Measurements from ENCODE around the gene PDE1C.
"Not testable (repeated sequence)": the region's sequence is repeated elsewhere in the genome, so short reads cannot be mapped to it uniquely, and the experiment has no call there.

Gene PDE1C

DNA sequence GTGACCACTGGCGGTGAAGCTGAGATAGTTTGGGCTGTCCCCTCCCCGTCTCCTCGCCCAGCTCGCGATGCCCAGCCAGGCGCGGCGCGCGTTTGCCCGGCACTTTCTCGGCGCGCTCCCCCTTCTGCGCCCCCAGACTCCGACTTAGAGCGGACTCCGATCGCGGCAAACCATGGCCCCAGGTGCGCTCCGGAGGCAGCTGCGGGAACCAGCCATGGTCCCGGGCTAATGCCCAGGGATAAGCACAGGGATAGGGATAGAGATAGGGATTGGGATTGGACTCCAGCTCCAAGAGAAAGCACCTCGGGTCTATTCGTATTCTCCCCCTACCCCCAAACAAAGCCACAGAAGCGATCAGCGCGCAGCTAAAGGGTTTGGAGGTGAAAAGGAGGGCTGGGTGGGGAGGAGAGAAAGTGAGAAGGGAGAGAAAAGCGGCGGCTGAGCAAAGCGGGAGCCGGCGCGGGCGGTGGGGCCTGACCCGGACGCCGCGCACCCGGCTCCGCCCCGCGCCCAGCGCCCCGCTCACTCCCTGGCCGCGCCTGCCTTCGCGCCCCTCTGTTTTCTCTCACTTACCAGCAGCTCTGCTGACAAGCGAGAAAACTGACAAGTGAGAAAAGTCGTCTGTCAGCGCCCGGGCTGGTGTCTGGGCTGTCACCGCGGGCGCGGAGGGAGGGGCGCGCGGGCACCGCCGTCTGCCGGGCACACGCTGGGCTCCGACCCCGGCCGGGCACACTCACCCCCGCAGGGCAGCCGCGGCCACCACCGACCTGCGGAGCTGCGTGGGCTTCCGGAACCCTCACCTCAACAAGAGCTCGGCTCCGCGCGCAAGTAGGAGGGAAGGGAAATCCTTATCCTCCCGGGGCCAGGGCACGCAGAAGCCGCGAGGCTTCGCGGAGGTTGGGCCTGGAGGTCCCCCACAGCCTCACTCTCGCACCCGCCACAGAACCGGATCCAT lies at the start of gene PDE1C:
PDE1C (minus strand) TSS at position 2 of the 955 bp plus-strand sequence.
- DNase-seq (ENCODE audit: low read depth, low spot score), result peak; percentile 75

- no peak for DNase-seq (ENCODE audit: low read depth, low spot score)
Measured at GRCh38 chr7:32119790-32120196, 49.6 kb upstream of the PDE1C start.

DNA sequence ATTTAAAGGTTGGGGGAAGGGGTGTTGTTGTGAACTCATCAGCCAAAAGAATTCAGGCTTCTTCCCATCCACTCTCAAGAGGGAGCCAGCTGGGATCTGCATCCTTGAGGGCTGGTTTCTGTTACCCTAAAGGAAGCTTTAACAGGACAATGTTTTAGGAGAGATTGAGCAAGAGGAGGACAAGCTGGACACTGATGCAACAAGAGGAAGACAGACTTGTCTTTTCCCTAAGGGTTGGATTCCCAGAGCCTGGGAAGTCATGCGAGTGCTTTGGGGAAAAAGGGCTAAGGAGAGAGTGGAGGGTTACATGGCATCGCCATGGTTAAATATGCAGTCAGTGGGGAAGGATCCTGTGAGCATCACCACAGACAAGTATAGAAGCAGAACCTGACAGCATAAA lies 47.6 kb upstream of the PDE1C start:
- no peak for DNase-seq (ENCODE audit: low read depth, low spot score)

GRCh38 chr7:32116436-32116835 lies 46.2 kb upstream of the PDE1C start:
- no peak for DNase-seq (ENCODE audit: low read depth, low spot score)

GRCh38 chr7:32115831-32116230 lies 45.6 kb upstream of the PDE1C start:
- DNase-seq (ENCODE audit: low read depth, low spot score), result peak; percentile 90

- peak; percentile 35 for DNase-seq (ENCODE audit: low read depth, low spot score)
Measured at GRCh38 chr7:32108651-32109050, 38.4 kb upstream of the PDE1C start.

- DNase-seq (ENCODE audit: low read depth, low spot score), result no peak
Measured at GRCh38 chr7:32104766-32105165, 34.6 kb upstream of the PDE1C start.

DNA sequence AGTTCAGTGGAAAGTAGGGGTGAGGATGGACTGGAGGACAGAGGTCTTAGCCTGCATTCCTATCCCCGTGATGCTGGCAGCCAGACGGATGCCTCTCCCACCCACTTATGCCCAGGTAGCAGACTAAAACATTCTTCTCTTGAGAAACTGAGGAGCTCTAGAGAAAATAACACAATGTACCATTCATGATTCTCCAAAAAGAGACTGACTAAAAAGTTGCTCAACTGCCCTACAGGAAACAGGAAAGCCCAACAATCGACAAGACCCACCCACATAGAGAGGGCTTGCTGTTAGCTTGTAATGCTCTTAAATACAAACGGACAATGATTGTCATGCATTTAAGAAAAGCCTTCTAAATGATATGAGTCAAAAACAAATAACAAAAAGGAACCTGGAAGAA lies 33.2 kb upstream of the PDE1C start:
- DNase-seq (ENCODE audit: low read depth, low spot score), result no peak

- DNase-seq (ENCODE audit: low read depth, low spot score), result peak; percentile 70
Measured at GRCh38 chr7:32102432-32102873, 32.2 kb upstream of the PDE1C start.

DNA sequence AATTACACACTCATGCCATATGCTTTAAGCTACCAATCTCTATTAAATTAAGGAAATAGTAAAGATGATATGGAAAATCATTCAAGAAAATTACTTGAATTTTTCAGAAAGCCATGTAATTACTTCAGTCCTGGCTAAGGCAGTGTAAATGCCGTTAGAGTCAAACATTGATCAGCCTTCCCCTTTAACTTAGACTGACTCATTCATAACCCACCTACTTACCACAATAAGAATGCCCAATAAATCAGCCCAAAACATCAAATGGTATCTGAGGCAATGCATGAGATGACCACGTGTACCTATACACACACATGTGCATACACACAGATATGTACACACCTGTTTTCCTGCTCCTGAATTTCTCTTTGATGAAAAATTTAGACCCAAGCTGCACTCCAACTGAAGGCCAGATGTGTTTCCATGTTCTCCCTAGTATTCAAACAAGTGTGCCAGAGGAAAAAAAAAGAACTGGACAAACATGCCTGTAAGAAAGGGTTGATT lies 30.2 kb upstream of the PDE1C start:
- DNase-seq (ENCODE audit: low read depth, low spot score), result no peak

GRCh38 chr7:32094516-32094915 lies 24.3 kb upstream of the PDE1C start:
- no peak for DNase-seq (ENCODE audit: low read depth, low spot score)

GRCh38 chr7:32093415-32094408 lies 23.5 kb upstream of the PDE1C start:
- peak; percentile 98 for DNase-seq (ENCODE audit: low read depth, low spot score)

GRCh38 chr7:32092346-32092745 lies 22.1 kb upstream of the PDE1C start:
- DNase-seq (ENCODE audit: low read depth, low spot score), result no peak

- no peak for DNase-seq (ENCODE audit: low read depth, low spot score)
Measured at GRCh38 chr7:32091608-32092210, 21.5 kb upstream of the PDE1C start.

DNA sequence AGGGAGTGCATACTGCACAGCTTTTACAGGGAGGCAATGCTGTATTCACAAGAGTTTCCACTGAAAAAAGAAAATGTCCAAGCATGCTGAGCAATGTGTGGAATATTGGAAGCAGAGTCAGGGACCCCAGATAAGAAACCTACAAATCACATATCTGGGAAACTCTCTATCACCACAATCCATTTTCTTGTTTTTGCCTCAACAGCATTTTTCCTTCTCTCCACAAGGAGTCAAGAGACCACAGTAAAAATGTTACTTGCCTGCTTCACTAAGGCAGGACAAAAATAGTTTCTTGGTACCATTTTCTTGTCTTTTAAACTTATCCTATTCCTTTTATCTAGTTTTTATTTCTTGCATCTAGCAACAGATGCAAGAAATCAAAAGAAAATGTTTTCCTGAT lies 19.5 kb upstream of the PDE1C start:
- DNase-seq (ENCODE audit: low read depth, low spot score), result no peak

- DNase-seq (ENCODE audit: low read depth, low spot score), result no peak
Measured at GRCh38 chr7:32089256-32089655, 19.0 kb upstream of the PDE1C start.

GRCh38 chr7:32088451-32088881 lies 18.3 kb upstream of the PDE1C start:
- DNase-seq (ENCODE audit: low read depth, low spot score), result peak; percentile 68

DNA sequence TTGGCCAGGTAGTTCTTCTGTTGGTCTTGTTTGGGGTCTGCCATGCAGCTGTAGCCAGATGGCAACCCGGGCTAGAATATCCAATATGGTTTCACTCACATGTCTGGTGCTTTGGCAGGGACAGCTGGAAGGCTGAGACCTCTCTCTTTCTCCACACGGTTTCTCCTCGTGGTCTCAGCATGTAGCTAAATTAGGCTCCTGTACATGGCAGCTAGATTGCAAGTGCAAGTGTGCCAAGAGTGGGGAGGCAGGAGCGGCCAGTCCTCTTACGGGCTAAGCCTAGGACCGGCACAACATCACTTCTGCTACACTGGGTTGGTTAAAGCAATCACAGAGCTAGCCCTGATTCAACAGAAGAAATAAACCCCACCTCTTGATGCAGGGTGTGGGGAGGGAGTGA lies 9.3 kb upstream of the PDE1C start:
- no peak for DNase-seq (ENCODE audit: low read depth, low spot score)

- DNase-seq (ENCODE audit: low read depth, low spot score), result no peak
Measured at GRCh38 chr7:32078824-32079223, 8.6 kb upstream of the PDE1C start.

GRCh38 chr7:32077806-32078205 lies 7.6 kb upstream of the PDE1C start:
- DNase-seq (ENCODE audit: low read depth, low spot score), result no peak

DNA sequence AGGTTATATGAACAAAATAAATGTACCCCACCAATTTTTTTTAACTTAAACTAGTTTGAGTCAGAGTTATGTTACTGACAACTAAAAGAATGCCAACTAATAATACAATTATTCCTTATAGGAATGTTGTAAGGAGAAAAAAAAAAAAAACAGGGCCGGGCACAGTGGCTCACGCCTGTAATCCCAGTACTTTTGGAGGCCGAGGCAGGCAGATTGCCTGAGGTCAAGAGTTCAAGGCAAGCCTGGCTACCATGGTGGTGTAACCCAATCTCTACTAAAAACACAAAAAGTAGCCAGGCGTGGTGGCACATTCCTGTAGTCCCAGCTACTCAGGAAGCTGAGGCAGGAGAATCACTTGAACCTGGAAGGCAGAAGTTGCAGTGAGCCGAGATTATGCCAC lies 6.6 kb upstream of the PDE1C start:
- DNase-seq (ENCODE audit: low read depth, low spot score), result not testable (repeated sequence)
